ENCODE measurements around the gene UBE2S. TPM values are rescaled to one million over a fixed set of nuclear protein-coding genes. Genes with fewer than 3 reads are reported as not detected.

Gene UBE2S
- total RNA-seq, 4 donors from 2014 or later, result 7.4 to 25.6 (median 13.0) TPM

DNA sequence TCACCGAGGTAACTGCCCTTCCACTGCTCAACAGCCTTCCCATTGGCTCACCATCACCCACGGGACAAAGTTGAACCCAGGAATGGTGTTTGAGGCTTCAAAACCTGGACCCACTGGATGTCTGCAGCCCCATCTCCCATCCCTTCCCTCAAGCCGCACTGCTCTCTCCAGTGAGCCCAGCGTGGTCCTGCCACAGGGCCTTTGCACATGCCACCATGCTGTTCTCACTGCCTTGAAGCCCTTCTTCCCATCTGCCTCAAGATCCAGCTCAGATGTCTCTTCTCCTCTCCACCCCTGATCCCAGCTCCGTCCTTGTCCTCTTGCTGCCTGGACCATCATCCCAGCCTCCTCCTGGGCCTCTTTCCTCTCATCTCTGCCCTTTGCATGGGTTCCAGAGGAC, 31.5 kb upstream of the UBE2S start:
- ATAC-seq (ENCODE audit: low FRiP score), result no peak
- TF ChIP-seq CTCF (IDR thresholded peaks at IDR 0.05), result no peak
- DNase-seq (ENCODE audit: low spot score), result no peak

DNA sequence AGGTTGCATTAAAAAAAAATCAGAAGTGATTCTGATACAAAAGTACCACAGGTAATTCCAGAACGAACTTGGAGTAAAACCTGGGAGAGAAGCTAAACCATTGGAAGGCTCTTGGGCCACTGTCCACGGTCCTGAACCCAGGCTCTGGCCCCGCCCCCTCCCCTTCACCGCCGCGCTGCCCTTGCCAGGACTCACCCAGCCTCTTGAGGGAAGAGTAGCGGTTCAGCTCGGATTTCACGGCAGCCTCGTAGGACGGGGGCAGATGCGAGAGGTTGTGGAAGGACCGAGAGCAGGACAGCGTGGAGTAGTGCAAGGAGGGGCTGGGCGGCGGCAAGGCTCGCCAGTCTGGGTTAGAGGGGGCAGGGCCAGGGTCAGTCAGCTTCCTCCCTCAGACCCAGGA, 29.8 kb upstream of the UBE2S start:
- DNase-seq (ENCODE audit: low spot score), result no peak
- TF ChIP-seq CTCF (IDR thresholded peaks at IDR 0.05), result no peak
- no peak for ATAC-seq (ENCODE audit: low FRiP score)

DNA sequence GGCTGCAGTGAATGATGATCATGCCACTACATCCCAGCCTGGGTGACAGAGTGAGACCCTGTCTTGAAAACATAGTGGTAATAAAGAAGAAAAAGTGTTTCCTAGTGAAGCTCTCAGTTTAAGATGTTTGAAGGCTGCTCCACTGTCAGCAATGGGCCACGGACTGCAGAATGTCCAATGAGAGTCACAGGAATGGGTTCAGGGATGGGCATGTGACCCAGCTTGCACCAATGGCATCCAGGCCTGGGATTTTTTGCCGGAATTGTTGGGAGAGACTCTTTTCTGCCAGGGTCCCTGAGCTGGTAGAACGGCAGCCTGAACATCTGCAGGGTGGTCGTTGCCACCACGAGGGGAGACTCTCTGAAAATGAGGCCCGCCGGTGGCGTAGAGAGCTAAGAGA, 29.3 kb upstream of the UBE2S start:
- TF ChIP-seq CTCF (IDR thresholded peaks at IDR 0.05), result no peak
- ATAC-seq (ENCODE audit: low FRiP score), result no peak
- DNase-seq (ENCODE audit: low spot score), result no peak

GRCh38 chr19:55435020-55435419, 27.4 kb upstream of the UBE2S start:
- TF ChIP-seq CTCF (IDR thresholded peaks at IDR 0.05), result no peak
- DNase-seq (ENCODE audit: low spot score), result no peak
- no peak for ATAC-seq (ENCODE audit: low FRiP score)

DNA sequence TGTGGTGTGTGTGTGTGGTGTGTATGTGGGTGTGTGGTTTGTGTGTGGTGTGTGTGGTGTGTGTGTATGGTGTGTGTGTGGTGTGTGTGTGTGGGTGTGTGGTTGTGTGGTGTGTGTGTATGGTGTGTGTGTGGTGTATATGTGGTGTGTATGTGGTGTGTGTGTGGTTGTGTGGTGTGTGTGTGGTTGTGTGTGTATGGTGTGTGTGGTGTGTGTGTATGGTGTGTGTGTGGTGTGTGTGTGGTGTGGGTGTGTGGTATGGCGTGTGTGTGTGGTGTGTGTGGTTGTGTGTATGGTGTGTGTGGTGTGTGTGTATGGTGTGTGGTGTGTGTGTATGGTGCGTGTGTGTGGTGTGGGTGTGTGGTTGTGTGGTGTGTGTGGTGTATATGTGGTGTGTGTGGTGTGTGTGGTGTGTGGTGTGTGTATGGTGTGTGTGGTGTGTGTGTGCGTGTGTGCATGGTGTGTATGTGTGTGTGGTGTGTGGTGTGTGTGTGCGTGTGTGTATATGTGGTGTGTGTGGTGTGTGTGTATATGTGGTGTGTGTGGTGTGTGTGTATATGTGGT, 26.9 kb upstream of the UBE2S start:
- no peak for ATAC-seq (ENCODE audit: low FRiP score)
- TF ChIP-seq CTCF (IDR thresholded peaks at IDR 0.05), result no peak
- no peak for DNase-seq (ENCODE audit: low spot score)

DNA sequence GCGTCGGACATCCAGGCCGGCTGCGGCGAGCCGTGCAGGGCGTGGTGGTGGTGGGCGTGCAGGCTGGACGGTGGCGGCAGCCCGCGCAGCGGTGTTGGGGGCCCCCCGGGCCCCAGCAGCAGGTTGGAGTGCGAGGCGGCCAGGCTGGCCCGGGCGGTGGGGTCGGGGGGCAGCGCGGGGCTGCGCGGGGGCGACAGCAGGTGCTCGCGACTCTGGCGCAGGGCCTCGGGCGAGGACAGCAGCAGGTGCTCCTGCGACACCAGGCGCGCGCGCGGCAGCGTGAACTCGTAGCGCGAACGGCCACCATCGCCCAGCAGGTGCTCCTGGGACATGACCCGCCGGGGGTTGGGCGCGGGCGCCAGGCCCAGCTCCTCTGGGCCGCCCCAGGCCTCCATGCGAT, 25.7 kb upstream of the UBE2S start:
- no peak for DNase-seq (ENCODE audit: low spot score)
- no peak for TF ChIP-seq CTCF (IDR thresholded peaks at IDR 0.05)
- no peak for ATAC-seq (ENCODE audit: low FRiP score)

DNA sequence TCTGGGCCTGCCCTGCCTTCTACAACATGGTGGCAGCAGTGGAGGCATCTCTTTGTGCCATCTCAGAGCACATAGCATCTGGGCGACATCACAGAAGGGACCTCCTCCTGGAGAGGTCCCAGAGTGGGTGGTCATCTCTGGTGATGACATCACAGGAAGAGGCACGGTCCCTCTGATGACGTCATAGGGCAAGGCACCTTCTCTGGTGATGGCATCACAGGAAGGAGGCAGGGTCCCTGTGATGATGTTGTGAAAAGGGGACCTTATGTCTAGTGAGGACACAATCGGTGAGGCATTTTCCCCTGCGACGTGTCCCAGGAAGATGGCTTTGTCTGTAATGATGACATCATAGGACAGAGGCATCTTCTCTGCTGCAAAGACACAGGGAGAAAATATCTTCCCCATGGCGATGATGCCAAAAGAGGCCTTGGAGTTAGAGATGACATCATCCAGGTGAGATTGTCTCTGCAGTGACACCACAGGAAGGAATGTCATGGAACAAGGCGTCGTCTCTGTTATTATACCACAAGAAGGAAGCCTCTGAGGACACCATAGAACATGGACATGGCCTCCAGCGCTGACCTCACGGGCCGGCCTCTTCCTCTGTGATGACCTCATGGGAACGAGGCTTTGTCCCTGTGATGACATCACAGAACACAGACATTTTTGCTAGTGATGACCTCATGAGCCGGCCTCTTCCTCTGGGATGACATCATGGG, 24.8 kb upstream of the UBE2S start:
- DNase-seq (ENCODE audit: low spot score) (no peak), ATAC-seq (ENCODE audit: low FRiP score) (no peak)
- no peak for TF ChIP-seq CTCF (IDR thresholded peaks at IDR 0.05)
